NCI-H345 treated with DMSO at 0.1 percent for 48 hours (cell line): Measurements from ENCODE around the gene FOXK2.
"Not testable (repeated sequence)": the region's sequence is repeated elsewhere in the genome, so short reads cannot be mapped to it uniquely, and the experiment has no call there.

ENCODE experiments used
- DNase-seq: peaks from one replicate; lab custom pipeline; 2025; ENCODE audit not compliant: unreplicated experiment; lab: John Stamatoyannopoulos, UW

The FOXK2 gene

GRCh38 chr17:82561429-82562035 lies 42.0 kb downstream of the FOXK2 start:
- DNase-seq, result no peak

- DNase-seq, result not testable (repeated sequence)
Measured at GRCh38 chr17:82562718-82563220, 43.2 kb downstream of the FOXK2 start.

GRCh38 chr17:82563318-82563717 lies 43.8 kb downstream of the FOXK2 start:
- DNase-seq, result no peak

- not testable (repeated sequence) for DNase-seq
Measured at GRCh38 chr17:82563745-82564144, 44.2 kb downstream of the FOXK2 start.

- DNase-seq, result no peak
Measured at GRCh38 chr17:82564241-82564640, 44.7 kb downstream of the FOXK2 start.

- no peak for DNase-seq
Measured at GRCh38 chr17:82565551-82565950, 46.0 kb downstream of the FOXK2 start.

- peak; percentile 33 for DNase-seq
Measured at GRCh38 chr17:82566129-82566960, 46.8 kb downstream of the FOXK2 start.

GRCh38 chr17:82567286-82567685 lies 47.8 kb downstream of the FOXK2 start:
- no peak for DNase-seq

GRCh38 chr17:82568997-82569393 lies 49.5 kb downstream of the FOXK2 start:
- no peak for DNase-seq

GRCh38 chr17:82569621-82570020 lies 50.1 kb downstream of the FOXK2 start:
- no peak for DNase-seq

GRCh38 chr17:82570277-82570676 lies 50.7 kb downstream of the FOXK2 start:
- no peak for DNase-seq

- DNase-seq, result no peak
Measured at GRCh38 chr17:82571855-82572254, 52.3 kb downstream of the FOXK2 start.

- DNase-seq, result no peak
Measured at GRCh38 chr17:82574041-82574440, 54.5 kb downstream of the FOXK2 start.

GRCh38 chr17:82575581-82576221 lies 56.2 kb downstream of the FOXK2 start:
- DNase-seq, result not testable (repeated sequence)

- no peak for DNase-seq
Measured at GRCh38 chr17:82577300-82577699, 57.8 kb downstream of the FOXK2 start.

- DNase-seq, result not testable (repeated sequence)
Measured at GRCh38 chr17:82579969-82580368, 60.4 kb downstream of the FOXK2 start.

GRCh38 chr17:82582213-82582612 lies 62.7 kb downstream of the FOXK2 start:
- DNase-seq, result no peak

GRCh38 chr17:82582709-82583108 lies 63.2 kb downstream of the FOXK2 start:
- DNase-seq, result no peak

GRCh38 chr17:82583720-82584234 lies 64.2 kb downstream of the FOXK2 start:
- DNase-seq, result no peak

GRCh38 chr17:82585935-82586575 lies 66.5 kb downstream of the FOXK2 start:
- DNase-seq, result not testable (repeated sequence)
